Measurements from ENCODE around the gene NME7. TPM values are rescaled to one million over a fixed set of nuclear protein-coding genes. Genes with fewer than 3 reads are reported as not detected.

NME7 gene
- total RNA-seq, 1 experiment from 2014 or later: 25.2 TPM

DNA sequence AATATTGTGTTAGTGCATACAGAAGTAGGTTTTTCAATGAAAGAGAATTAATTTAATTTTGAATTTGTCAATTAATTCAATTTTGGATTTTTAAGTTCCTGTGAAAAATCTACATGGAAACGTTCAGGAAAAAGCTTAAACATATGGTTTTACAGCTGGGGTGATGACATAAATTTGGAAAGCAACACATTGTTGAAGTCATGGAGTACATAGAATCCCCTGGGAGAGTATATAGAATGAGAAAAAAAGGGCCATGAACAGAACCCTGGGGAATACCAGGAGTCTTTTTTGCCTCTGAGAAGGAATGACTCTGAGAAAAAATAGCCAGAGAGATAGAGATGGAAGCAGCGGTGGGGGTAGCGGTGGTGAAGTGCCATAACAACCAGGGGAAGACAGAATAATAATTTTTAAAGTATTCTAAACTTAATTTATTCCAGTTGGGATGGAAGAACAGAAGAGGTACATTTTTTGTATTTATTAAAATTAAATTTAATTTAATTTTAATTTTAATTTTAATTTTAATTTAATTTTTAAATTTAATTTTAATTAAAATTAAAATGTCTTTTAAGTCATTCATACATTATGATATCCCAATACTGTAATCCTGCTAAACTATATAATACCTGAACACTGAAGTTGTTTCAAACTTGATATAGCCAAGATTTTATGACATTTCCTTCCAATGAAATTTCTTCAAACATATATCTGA lies 48.9 kb downstream of the NME7 start:
- no peak overlapping the region for H3K27ac Mint-ChIP-seq (ENCODE audit: unreplicated experiment)
- CTCF ChIA-PET: no interaction called here
- no peaks in the 10 kb centered on the region for H3K36me3 Mint-ChIP-seq (ENCODE audit: insufficient read depth, unreplicated experiment)
- intact Hi-C loops (cut with micrococcal nuclease; ENCODE audit: unreplicated experiment): no loop called here
- TF ChIP-seq, protein P1, sequence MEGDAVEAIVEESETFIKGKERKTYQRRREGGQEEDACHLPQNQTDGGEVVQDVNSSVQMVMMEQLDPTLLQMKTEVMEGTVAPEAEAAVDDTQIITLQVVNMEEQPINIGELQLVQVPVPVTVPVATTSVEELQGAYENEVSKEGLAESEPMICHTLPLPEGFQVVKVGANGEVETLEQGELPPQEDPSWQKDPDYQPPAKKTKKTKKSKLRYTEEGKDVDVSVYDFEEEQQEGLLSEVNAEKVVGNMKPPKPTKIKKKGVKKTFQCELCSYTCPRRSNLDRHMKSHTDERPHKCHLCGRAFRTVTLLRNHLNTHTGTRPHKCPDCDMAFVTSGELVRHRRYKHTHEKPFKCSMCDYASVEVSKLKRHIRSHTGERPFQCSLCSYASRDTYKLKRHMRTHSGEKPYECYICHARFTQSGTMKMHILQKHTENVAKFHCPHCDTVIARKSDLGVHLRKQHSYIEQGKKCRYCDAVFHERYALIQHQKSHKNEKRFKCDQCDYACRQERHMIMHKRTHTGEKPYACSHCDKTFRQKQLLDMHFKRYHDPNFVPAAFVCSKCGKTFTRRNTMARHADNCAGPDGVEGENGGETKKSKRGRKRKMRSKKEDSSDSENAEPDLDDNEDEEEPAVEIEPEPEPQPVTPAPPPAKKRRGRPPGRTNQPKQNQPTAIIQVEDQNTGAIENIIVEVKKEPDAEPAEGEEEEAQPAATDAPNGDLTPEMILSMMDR (IDR thresholded peaks at IDR 0.05; ENCODE audit: unreplicated experiment): no peak
- H3K4me1 Mint-ChIP-seq (ENCODE audit: low read depth, unreplicated experiment): peaks cover 15% of the 10 kb centered on the region
- no peak for DNase-seq
- no peaks in the 10 kb centered on the region for H3K27me3 Mint-ChIP-seq (ENCODE audit: unreplicated experiment)
- BruUV-seq (replicated peaks): no TSS peak
- peaks cover 2% of the 10 kb centered on the region for H3K9me3 Mint-ChIP-seq (ENCODE audit: low read depth, unreplicated experiment)
- no peak overlapping the region for H3K4me3 Mint-ChIP-seq (ENCODE audit: low read depth, unreplicated experiment)

DNA sequence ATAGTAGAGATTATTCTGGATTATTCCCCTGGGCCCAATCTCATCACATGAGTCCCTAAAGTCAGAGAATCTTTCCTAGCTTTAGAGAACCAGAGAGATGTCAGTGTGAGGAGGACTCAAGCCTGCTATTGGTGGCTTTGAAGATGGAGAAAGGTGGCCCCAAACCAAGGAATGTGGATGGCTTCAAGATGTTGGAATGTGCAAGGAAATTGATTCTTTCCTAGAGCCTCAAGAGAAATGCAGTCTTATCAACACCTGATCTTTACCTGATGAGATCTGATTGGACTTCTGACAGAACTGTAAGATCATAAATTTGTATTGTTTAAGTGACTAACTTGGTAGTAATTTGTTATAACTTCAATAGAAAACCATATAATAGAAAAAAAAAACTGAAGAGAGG lies 51.0 kb downstream of the NME7 start:
- Mint-ChIP-seq H3K27ac (ENCODE audit: unreplicated experiment) (no peak overlapping the region), H3K9me3 (ENCODE audit: low read depth, unreplicated experiment) (peaks cover 2% of the 10 kb centered on the region), H3K4me3 (ENCODE audit: low read depth, unreplicated experiment) (no peak overlapping the region), H3K36me3 (ENCODE audit: insufficient read depth, unreplicated experiment) (no peaks in the 10 kb centered on the region), H3K27me3 (ENCODE audit: unreplicated experiment) (no peaks in the 10 kb centered on the region), H3K4me1 (ENCODE audit: low read depth, unreplicated experiment) (peaks cover 5% of the 10 kb centered on the region)
- CTCF ChIA-PET: no interaction called here
- BruUV-seq (replicated peaks): no TSS peak
- intact Hi-C loops (cut with micrococcal nuclease; ENCODE audit: unreplicated experiment): no loop called here
- TF ChIP-seq, protein P1 (IDR thresholded peaks at IDR 0.05; ENCODE audit: unreplicated experiment): no peak
- no peak for DNase-seq

DNA sequence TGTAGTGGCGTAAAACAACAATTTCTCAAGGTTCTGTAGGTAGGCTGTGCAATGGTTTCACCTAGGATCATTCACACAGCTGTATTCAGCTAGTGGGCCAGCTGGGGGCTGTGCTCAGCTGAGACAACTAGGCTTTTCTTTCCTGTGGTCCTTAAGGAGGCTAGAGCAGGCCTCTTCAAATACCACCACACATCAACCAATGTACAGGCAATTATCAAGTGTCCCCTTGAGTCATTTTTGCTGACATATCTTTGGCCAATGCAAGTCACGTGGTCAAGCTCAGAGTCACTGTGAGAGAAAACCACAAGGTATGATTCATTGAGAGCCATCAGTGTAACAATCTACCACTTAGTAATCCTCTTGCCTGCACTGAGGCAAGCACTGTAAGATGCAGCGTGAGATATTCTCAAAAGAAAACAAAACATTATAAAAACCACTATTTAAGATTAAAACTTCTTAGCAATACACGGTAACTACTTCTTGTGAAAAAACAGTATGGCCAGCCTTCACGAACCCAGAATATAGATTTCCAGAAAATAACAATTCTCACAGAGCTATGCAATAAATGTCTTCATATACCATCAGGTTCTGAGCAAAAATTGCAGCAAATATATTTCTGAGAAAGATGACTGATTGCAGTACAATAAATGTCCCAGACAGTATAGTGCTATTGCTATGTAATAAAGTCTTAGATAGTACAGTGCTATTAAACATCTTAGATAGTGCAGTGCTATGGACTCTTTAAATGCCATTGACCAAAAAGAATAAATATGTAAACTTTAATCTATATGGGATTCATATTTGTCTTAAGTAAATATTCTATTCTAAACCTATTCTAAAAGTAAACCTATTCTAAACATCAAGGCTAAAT lies 55.3 kb downstream of the NME7 start:
- Mint-ChIP-seq H3K36me3 (ENCODE audit: insufficient read depth, unreplicated experiment) (no peaks in the 10 kb centered on the region), H3K27ac (ENCODE audit: unreplicated experiment) (peak overlapping the region; percentile 28), H3K4me1 (ENCODE audit: low read depth, unreplicated experiment) (peaks cover 15% of the 10 kb centered on the region), H3K27me3 (ENCODE audit: unreplicated experiment) (no peaks in the 10 kb centered on the region), H3K4me3 (ENCODE audit: low read depth, unreplicated experiment) (no peak overlapping the region), H3K9me3 (ENCODE audit: low read depth, unreplicated experiment) (no peaks in the 10 kb centered on the region)
- no TSS peak for BruUV-seq (replicated peaks)
- peak; percentile 65 for DNase-seq
- intact Hi-C loops (cut with micrococcal nuclease; ENCODE audit: unreplicated experiment): no loop called here
- TF ChIP-seq, protein P1 (IDR thresholded peaks at IDR 0.05; ENCODE audit: unreplicated experiment): no peak
- CTCF ChIA-PET: interaction anchor here (0.6 to 1.5 kb wide), 3 partner anchors 9 to 74 kb away, joined by 3 to 7 read pairs (median 4); no protein-coding TSS in a partner anchor

DNA sequence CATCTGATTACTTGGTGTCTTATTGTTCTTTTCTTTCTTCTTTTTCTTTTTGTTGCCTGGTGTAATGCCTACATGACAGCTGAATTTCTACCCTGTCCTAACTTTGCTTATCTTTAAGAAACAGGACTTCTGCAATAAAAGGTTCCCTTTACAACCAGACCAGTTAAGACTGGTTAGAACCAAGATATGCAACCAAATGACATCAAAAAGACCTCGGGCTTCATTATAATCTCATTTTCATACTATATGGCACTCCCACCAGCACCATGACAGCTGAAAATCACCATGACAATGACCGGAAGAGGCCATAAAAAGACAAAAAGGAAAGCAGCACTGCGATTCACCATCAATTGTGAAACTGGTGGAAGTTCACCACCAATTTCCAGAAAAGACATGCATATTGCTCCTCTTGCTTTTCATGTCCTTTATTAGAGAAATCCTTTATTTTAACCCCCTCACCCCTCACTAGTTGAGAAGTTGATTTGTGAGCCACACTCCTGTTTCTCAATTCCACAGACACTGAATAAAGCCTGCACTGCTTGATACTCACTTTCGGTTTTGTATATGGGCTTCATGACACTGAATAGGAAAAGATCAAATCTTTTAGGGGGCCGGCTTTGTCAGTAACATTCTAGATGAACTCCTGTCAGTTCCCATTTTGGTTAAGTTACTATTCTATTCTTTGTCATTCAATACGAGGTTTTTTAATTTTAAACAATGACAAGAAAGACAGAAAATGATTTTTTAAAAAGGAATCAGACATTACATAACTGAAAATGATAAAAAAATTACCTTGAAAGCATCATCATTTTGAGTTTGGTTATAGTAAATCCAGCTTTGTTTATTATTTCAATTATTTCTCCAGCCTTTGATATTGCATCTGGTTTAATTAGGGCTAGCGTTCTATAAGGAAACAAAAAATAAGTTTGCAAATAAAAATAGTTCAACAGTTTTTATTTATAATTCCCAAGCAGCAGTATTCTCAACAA lies 58.1 kb downstream of the NME7 start:
- H3K27me3 Mint-ChIP-seq (ENCODE audit: unreplicated experiment): no peaks in the 10 kb centered on the region
- intact Hi-C loops (cut with micrococcal nuclease; ENCODE audit: unreplicated experiment): loop anchor here (2.0 kb wide), 1 partner anchor 21 kb away; no protein-coding TSS in a partner anchor
- no peak overlapping the region for H3K27ac Mint-ChIP-seq (ENCODE audit: unreplicated experiment)
- no peak overlapping the region for H3K4me3 Mint-ChIP-seq (ENCODE audit: low read depth, unreplicated experiment)
- DNase-seq: no peak
- CTCF ChIA-PET: no interaction called here
- H3K9me3 Mint-ChIP-seq (ENCODE audit: low read depth, unreplicated experiment): no peaks in the 10 kb centered on the region
- BruUV-seq (replicated peaks): no TSS peak
- H3K36me3 Mint-ChIP-seq (ENCODE audit: insufficient read depth, unreplicated experiment): no peaks in the 10 kb centered on the region
- peaks cover 15% of the 10 kb centered on the region for H3K4me1 Mint-ChIP-seq (ENCODE audit: low read depth, unreplicated experiment)
- TF ChIP-seq, protein P1 (IDR thresholded peaks at IDR 0.05; ENCODE audit: unreplicated experiment): no peak
